A204.1 (cell line): Measurements from ENCODE around the gene KRTAP5-4.
"Not testable (repeated sequence)": the region's sequence is repeated elsewhere in the genome, so short reads cannot be mapped to it uniquely, and the experiment has no call there.

ENCODE experiments used
- FAIRE-seq: peaks from 2 replicates; lab custom pipeline; 2012; peaks lifted over from hg19 to GRCh38; lab: Jason Lieb, UNC

The KRTAP5-4 gene

DNA sequence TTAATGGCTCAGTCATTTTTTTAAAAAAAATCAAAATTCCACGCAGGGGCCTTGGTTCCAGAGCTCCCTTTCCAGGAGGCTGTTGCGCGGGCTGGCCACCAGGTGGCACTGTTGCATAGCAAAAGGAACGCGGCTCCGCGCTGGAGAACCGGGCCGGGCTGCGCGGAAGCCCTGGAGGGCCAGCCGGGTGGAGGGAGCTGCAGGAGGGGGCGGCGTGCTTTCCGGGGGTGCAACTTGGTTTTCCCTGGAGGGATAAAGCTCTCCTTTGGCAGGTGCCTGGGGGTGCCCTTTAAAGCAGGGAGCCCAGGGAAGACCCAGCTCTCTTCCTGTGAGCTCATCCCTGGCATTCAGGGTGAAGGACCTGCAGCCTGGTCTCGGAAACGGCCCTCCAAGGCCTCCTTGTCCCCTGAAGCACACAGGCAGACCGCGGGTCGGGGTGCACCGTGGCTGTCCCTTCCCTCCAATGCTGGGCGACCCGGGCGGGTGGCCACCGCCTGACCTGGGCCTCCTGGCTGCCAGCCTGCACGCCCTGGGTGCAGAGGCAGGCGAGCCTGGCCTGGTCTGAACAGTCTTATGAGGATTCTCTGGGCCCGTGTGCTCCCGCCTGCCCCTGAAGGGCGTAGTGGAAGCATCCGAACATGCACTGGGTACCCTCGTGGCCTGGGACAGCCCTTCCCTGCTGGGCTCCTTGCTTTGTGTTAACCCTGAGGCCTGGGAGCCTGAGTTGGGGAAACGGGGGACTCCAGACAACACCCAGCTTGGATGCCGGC is 31.0 kb upstream of the KRTAP5-4 start:
- FAIRE-seq: no peak

DNA sequence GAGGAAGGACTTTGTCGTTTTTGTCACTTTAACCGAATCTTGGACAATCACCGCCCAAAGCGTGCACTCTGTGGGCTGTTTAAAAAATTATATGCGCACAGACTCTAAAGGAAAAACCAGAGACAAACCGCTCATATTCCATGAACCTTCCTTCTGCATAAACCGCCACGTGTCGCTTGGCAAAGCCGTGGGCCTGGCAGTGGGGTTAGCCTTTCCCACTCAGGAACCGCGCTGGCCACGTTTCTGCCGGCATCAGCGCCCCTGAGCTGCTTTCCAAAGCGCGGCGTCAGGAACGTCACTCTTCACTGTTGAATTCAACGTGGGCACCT is 30.5 kb upstream of the KRTAP5-4 start:
- FAIRE-seq: no peak

GRCh38 chr11:1652026-1652425 is 30.1 kb upstream of the KRTAP5-4 start:
- no peak for FAIRE-seq

GRCh38 chr11:1651411-1651980 is 29.6 kb upstream of the KRTAP5-4 start:
- FAIRE-seq: no peak

GRCh38 chr11:1650918-1651262 is 29.0 kb upstream of the KRTAP5-4 start:
- FAIRE-seq: no peak

GRCh38 chr11:1650034-1650917 is 28.3 kb upstream of the KRTAP5-4 start:
- no peak for FAIRE-seq

DNA sequence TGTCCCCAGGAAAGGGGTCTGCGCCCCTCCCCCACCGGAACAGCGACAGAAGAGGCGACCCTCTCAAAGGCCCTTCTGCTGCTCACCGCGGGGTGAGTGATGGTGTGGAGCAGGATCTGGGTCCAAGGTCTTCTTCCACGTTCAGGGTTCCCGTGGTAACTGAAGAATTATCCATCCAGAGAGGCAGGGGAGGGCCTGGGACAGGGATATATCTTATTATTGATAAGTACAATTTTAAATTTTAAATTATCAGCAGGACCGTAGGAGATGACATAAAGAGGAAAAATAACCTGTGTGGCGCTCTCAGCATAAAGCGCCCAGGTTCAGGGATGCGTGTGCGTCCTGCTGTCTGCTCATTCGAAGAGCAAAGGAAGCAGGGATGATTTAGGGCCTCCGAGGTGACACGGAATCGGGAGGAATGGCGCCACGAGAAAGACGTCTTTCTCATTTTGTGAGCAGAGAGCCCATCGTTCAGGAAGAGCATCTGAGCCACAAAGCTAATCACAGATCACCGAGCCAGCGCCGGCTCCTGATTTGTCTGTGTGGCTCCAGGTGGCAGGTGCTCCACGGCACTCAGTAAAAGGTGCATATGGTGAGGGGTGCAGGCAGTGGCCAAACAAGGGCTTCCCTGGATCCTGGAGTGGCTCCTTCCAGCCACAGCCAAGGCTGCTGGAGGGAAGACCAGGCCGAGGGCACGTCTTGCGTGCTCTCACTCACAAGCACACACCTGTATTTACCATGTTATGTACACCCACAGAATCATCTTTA is 26.9 kb upstream of the KRTAP5-4 start:
- FAIRE-seq: no peak

GRCh38 chr11:1647901-1648652 is 26.1 kb upstream of the KRTAP5-4 start:
- no peak for FAIRE-seq

DNA sequence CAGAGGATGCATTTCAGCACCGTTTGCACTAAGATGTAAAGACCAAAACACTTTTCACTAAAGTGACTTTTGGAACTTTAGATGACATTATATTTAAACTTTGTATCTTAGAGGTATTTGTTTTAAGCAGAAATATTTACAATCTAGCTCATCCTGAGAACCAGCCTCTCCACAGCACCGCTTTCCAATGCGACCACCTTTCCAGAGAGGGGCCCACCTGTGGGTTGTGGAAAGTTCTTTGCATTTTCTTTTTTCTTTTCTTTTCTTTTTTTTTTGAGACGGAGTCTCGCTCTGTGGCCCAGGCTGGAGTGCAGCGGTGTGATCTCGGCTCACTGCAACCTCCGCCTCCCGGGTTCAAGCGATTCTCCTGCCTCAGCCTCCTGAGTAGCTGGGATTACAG is 24.6 kb upstream of the KRTAP5-4 start:
- not testable (repeated sequence) for FAIRE-seq

GRCh38 chr11:1645357-1645821 is 23.5 kb upstream of the KRTAP5-4 start:
- FAIRE-seq: no peak

DNA sequence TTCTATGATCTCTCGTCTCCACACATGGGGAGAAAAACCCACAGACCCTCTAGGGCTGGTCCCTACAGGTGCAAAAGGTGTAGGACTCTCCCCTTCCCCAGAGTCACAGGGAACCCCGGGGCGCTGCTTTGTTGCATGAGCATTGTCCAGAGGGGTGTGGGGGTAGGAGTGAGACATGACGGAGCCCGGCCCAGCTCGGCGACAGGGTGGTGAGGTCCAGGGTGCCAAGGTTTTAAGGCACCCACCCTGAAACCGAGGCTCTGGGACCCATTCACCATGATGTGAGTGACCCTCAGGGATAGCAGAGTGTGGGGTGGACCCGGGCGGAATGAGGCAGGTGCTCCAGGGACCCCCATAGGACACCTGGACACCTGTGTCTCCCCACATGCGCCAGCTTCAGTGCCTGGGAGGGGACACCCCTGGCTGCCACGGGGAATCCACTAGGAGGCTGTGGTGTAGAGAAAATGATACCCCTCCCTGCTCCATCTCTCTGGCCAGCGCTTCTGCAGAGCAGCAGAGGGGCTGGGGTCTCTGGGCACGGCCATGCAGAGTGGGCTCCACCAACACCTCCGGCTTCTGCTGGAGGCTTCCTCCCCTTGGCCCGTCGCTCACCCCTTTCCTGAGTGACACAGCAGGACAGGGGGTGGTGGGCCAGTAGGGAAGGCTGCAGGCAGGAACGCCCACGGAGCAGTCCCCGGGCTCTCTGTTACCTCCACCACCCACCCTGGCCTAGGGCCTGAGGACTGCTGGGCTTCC is 22.8 kb upstream of the KRTAP5-4 start:
- no peak for FAIRE-seq

DNA sequence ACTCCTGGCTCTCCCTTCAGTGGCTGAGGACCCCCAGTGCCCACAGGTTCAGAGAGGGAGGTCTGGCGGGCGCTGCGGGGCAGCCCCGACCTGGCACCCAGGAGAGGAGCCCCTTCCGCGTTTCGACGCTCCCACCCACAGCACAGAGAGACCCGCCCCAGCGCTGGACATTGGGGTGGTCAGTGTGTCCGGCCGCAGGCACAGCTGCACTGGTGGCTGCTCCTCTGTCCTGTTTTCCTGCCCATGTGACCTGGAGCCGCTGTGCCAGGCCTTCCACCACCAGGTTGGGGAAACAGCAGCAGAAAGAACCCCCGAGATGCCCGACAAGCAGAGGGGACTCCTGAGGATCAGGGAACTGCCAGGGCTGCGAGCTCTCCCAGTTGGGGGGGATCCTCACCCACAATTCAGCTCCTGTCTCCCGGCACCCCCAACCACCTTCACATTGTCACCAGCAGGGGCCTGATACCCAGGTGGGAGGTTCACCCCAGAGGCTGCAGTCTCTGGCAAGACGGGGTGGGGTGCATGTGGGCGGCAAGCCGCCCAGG is 21.3 kb upstream of the KRTAP5-4 start:
- FAIRE-seq: no peak

DNA sequence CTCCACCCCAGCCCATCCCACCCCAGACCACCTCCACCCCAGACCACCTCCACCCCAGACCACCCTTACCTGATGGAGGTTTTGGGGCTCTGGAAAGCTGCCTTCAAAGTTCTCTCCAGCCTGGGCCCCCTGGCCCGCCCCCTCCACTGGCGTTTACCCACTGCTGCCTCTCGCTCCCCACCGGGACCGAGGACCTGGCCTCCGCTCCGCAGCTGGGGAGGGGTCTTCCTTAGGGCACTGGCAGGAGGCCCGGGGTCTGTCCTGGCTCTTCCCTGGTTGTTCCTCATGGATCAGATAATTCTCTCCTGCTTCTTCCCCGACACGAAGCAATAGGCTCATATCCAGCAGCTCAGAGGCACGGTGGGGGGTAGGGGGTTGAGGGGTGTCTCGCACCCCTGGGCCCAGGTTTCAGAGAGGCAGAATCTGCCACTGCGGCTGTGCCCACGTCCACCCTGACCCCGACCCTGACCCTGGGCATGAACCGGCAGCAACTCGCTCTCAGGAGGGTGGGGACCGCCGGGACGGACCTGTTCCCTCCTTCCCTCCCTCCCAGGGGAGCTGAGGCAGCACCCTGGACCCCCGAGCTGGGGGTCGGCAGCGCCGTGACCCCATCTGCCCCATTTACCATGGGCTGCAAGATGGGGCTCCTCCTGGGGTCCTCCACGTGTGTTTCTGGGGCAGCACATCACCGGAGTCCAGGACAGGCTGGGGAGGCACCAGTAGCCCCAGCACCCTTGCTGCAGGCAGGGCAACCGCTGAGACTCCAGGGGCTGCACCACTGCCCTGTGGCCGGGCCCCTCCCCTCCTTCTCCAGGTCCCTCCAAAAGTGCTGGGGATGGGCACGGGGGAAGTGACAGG is 20.6 kb upstream of the KRTAP5-4 start:
- no peak for FAIRE-seq

DNA sequence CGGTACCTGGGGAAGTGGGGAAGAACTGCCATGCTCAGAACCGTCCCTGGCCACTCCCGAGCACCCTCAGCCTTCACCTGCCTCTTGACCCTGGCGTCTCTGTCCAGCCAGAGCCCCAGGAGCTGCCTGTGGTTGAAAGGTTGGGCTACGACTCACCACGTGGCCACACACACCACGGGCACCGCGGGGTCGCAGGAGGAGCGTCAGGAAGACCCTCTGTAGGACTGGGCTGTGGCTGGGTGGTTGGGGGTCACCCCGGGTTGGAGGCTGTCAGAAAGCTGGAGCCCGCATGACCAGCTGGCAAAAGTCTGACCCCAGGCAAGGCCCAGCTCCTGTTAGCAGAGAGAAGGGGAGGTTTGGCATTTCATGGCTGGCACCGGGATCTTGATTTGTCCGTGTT is 19.2 kb upstream of the KRTAP5-4 start:
- FAIRE-seq: no peak

- no peak for FAIRE-seq
These were observed 18.4 kb upstream of the KRTAP5-4 start for GRCh38 chr11:1640076-1640946.

GRCh38 chr11:1639666-1640065 is 17.7 kb upstream of the KRTAP5-4 start:
- FAIRE-seq: no peak

DNA sequence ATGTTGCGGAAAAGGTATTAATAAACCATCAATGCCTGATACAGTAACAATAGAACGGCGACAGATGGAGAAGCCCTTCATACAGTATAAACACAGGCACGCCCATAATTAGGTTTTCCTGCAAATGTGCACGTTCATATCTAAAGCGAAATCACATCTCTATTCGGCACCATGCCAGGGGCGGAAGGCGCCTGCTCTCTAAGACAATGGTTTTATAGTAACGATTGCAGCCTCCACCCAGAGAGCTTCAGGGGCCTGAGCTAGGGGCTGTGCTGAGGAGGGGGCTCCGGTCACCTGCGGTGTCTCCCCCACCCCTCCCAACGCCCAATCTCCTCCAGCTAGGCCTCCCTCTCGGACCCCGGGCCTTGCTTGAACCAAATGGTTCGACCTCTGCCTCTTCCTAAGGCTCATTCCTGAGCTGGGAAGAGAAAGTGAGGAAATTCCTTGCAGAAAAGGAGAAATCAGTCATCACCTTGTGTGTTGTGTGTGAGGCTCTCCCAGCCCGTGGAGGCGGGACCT is 17.2 kb upstream of the KRTAP5-4 start:
- FAIRE-seq: no peak

- no peak for FAIRE-seq
These were observed 16.4 kb upstream of the KRTAP5-4 start for GRCh38 chr11:1638344-1638743.

GRCh38 chr11:1637628-1638027 is 15.7 kb upstream of the KRTAP5-4 start:
- FAIRE-seq: peak; percentile 9
